HG03571 (cell line): ENCODE measurements around the gene ZNF23.

Experiments
- ATAC-seq: cut with Tn5 transposase; IDR thresholded peaks from one replicate; pipeline ENCODE4 v1.9.1; 2021; ENCODE audit not compliant: unreplicated experiment

ZNF23 gene

DNA sequence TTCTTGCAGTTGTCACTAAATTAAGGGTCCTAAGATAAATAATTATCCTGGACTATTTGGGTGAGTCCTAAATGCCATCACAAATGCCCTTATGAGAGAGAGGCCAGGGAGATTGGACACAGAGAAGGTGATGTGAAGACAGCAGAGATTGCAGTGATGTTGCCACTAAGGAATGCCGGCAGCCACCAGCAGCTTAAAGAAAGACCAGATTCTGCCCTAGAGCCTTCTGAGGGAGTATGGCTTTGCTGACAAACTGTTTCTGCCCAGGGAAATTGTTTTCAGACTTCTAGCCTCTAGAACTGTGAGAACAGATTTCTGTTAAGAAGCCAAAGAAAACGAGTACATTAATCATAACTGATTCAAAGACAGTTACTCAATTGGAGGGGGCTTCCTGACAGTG lies 10.0 kb upstream of the ZNF23 start:
- ATAC-seq = no peak

DNA sequence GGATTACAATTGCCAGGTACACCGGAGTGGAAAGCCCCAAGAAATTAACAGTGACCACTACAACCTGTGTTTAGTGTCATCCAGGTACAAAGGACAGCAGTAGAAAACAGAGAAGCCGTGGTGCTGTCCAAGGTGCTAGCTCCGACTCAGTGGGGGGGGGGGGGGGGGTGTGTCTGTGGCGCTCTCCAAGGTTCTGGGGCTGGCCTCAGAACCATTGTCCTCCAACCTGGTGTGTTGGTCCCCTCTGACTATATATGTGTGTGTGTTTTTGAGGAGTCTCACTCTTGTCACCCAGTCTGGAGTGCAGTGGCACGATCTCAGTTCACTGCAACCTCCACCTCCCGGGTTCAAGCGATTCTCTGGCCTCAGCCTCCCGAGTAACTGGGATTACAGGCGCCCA lies 5.8 kb upstream of the ZNF23 start:
- no peak for ATAC-seq

DNA sequence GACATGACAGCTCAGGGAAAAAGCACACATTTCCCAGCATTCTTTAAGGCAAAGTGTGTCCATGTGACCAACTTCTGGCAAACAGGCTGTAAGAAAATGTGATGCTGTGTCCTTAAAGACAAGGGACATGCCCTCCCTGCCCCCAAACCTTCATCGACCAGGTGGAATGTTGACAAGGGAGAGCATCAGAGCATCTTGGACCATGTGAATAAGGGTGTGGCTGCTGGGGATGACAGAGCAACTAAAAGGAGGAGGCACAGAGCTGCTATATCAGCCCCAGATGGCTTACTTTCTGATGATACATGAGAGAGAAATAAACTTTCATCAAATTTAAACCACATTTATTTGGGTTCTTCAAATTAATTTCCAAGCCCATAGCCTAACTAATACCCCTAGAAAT lies 2.2 kb upstream of the ZNF23 start:
- ATAC-seq = no peak

DNA sequence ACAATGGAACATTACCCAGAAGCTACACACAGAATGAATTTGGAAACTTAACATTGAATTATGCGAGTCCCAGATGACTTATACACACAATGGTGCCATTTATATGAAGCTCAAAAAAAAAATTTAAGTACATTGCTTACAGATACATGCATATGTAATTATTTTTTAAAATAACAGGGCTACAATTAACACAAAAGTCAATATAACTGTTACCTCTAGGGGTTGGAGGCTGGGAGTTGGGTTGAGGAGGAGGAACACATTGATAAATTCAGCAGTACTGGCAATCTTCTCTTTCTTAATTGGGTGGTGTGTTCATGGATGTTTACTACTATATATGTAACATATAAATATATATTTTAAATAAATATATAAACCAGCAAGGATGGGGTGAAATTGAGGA lies 1.1 kb downstream of the ZNF23 start:
- ATAC-seq = no peak

DNA sequence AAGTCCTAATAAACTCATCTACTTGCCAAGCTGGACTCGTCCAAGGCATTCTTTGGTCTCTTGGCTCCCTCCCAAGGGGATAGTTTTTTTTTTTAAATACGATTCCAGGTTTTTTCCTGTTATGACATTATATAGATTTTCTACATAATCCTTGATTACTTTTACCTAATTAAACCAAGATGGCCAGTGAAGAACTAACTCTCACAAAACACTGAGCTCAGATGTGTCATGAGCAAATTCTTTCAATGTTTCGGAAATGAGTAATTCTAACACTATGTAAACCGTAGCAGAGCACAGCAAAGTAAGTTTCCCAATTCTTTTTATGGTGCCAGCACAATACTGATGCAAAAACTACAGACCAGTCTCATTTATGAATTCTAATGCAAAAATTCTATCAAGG lies 1.8 kb downstream of the ZNF23 start:
- ATAC-seq = no peak

DNA sequence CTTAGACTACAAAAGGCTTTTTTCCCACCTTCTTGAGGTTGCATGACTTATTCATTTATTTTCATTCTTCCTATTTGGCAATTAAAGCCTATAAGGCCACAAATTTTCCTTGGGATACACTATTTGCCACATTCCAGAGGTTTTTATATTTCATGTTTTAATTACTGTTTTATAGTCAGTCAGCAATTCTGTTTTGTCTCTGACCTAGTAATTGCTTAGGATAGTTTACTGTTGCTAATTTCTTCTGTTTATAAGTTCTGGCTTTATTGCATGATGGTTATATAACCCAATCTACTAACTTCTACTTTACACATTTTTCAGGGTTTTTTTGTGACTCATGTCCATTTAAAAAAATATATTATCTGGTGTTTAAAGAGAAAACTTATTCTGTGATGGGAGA lies 2.5 kb downstream of the ZNF23 start:
- ATAC-seq = no peak

DNA sequence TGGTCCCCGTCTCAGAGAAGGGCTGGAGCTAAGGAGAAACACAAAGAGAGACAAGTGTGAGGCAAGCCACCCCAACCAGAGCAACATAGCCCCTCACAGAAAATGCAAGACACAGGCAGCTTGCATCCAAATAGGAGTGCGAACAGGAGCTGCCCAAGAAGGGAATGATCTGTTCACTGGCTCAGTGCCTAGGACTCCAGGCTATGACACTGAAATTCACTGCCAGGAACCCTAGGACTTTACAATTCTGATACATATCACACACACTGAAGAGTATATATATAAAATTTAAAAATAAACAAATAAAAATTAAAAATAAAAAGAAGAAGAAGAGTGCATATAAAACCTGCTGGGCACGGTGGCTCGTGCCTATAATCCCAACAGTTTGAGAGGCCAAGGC lies 5.2 kb downstream of the ZNF23 start:
- no peak for ATAC-seq

DNA sequence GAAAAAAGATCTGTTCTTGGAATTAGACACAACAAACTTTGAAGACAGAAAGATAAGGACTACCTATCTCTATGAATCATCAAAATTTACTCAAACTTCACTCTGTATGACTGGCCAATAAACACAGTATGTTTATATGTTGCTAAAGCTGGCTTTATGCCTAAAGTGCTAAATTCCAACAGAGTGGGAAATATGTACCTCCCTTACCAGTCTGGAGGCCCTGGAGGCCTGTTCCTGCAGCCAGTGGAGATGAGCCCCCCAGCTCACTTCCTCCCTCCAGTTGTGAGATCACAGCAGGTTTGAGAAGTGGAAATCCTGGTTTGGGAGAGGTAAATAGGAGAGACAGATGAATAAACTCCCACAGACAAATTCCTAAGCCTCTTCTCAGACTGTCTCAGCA lies 9.0 kb downstream of the ZNF23 start:
- ATAC-seq = no peak

DNA sequence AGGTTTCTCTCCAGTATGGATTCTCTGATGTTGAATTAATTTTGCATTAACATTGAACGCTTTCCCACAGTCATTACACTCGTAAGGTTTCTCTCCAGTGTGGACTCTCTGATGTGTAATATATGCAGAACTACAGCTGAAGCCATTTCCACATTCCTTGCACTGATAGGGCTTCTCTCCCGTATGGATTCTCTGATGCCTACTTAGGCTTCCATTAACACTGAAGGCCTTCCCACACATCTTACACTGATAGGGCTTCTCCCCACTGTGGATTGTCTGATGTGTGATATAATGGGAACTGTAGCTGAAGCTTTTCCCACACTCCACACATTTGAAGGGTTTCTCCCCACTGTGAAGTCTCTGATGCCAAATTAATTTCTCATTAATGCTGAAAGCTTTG lies 13.0 kb downstream of the ZNF23 start:
- no peak for ATAC-seq

DNA sequence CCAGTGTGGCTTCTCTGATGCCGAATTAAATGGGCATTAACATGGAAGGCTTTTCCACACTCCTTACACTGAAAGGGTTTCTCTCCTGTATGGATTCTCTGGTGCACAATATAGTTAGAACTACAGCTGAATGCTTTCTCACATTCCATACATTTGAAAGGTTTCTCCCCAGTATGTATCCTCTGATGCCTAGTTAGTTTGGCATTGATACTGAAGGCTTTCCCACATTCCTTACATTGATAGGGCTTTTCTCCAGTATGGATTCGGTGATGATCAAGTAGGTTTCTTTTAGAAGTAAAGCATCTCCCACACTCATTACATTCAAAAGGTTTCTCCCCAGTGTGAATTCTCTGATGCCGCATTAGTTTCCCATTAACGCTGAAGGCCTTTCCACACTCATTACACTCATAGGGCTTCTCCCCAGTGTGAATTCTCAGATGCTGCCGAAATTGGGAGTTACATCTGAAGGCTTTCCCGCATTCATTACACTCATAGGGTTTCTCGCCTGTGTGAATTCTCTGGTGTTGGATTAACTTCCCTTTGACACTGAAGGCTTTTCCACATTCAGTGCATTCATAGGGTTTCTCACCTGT lies 13.7 kb downstream of the ZNF23 start:
- ATAC-seq = no peak

DNA sequence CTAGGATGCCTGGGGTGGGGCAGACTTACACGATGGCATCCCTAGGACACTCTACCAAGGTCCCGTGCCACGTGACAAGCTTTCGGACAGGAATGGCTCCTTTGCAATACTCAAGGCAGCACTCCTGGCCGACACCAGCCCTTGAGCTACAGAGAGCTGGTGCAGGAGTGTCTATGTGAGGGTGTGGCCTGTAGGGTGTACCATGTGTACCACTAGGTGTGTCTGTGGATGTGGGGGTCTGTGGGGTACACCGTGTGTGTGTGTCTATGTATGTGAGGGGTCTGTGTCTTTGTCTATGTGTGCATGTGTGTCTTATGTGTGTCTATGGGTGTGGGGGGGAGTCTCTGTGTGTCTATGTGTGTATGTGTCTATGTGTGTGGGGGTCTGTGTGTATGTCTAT lies 18.3 kb downstream of the ZNF23 start:
- no peak for ATAC-seq

DNA sequence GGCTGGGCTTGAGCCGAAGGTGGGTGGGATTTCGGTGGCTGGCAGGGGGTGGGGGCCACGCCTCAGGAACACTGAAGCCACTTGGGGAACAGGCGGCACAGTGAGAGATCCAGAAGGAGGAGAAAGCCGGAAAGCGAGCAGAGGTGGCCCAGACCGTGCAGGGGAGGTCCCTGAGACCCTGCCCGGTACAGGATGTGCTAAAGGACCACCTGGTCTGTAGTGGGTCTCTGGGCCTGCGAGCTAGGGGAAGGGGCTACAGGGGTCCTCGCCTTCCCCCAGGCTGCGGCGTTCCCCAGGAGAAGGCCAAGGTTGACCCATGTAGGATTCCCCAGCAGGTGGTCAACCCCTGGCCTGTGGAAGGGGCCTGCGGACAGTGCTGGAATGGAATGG lies 20.0 kb downstream of the ZNF23 start, which contains the start of gene TLE7:
Gene TLE7, minus strand, starts transcription at position 4 of the 390 bp plus-strand sequence. CDS start 8,730 bp downstream, outside the sequence.
- no peak for ATAC-seq

DNA sequence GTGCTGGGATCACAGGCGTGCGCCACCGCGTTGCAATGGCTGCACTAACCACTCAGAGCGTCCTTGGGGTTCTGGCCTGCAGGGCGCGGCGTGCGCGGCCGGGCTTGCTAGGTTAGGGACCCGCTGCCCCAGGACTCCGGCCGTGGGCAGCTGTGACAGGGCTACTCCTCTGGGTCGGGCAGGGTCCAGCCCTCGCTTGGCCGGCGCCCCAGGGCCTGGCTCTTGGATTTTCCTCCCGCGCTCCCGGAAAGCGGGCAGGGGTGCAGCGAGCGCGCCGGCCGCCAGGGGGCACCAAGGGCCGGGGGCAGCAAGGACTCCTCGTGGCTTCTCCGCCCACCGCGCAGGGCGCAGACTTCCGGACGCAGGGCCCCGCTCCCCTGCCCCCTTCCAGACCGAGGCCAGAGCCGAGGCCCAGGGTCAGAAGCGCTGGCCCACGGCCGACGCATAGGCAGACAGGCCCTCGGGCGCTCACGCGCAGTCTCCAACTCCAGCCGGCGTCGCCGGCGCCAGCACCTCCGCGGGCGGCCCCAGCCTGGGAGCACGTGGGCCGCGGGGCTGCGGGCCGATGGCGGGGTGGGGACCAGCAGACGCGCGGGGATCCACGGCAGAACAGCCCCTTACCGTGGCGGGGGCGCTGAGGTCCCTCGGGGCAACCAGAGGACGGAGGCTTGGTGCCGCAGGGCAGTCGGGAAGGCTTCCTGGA lies 20.5 kb downstream of the ZNF23 start:
- ATAC-seq = no peak

DNA sequence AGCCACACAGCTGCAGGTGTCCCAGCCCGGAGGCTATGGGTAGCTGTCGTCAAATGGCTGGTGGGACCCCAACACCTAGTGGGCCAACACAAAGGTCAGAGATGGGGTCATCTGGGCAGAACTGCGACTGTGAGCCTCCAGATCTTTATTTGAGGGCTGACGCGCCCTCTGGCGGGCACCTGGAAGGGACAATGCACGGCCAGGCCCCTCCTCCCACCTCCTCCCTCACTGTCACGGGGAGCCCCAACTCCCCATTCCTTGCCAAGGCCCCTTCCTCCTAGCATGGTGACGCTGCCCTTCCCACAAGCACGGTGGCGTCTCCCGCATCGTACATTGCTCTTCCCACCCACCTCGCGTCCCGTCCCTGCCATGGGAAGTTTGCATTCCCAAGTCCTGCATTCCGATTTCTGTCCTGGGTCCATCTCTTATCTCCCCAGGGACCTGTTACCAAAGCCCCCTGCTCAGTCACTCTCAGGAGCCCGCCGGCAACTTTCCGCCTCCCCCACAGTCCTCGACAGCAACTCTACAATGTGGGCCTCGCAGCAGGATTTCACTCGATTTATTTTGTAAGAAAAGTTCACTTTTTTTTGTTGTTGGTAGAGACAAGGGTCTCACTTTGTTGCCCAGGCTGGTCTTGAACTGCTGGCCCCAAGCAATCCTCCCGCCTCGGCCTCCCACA lies 21.2 kb downstream of the ZNF23 start:
- ATAC-seq = no peak

DNA sequence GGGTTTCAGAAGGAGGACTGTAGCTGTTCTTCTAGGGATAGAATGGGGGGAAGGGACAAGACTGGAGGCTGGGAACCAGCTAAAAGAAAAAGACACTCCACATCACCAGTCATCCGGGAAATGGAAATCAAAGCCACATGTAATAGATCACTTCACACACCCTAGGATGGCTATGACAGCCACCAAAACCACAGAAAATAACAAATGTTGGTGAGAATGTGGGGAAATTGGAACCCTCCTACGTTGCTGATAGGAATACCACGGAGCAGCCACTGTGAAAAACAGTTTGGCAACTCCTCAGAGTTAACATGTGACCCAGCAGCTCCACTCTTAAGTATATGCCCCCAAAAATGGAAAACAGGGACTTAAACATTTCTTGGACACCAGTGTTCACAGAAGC lies 22.5 kb downstream of the ZNF23 start:
- no peak for ATAC-seq

DNA sequence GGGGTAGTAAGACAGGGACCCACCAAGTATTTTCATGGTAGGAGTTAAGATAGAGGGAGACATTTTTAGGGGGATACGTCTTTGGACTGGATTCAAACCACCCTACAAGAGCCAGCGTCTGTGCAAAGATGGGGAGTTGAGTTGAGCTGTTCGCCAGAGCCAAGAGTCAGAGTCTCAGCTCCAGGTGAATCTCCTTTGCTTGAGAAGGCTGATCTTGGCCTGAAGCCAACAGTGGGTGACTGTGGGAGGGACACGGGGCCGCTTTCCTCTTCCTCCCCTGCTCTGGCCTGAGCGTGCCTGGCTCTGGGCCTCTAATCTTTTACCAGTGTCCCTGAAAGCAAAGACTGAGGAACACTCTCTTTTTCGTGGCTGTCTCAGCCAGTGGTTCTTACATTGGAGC lies 25.6 kb downstream of the ZNF23 start:
- no peak for ATAC-seq

DNA sequence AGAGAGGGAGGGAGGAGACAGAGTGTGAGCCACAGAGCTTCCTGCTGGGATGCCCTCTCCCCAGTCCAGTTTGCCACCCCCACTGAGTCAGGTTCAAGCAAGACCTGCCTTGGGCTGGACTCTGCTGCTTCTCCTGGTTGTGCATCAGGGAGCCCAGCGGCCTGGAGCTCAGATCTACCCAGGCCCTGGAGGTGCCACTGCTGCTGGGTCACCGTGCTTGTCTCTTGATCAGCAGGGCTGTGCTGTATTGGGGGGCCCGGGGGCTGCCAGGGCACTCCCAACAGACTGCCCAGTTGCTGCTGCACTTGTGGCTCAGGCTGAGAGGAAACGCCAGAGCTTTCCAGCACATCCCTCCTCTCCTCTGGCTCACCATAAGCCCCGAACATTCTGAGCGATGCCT lies 29.1 kb downstream of the ZNF23 start:
- ATAC-seq = no peak

DNA sequence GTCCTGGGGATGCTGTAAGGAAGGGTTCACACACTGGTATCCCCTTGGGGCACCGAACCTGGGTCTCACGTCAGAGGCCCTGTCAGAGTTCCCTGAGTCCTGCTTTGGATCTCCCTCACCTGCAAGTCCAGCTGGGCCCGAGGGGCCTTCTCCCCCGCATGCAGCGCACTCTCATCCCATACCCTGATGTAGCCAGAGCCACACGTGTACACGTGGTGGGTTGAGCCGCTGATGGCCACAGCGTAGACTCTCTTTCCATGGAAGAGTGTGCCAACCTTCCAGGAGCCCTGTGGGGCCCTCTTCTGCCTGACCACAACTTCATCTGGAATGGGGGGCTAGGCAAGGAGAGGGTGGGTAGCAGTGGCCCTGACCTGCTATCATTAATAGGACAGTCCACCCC lies 30.1 kb downstream of the ZNF23 start:
- no peak for ATAC-seq

DNA sequence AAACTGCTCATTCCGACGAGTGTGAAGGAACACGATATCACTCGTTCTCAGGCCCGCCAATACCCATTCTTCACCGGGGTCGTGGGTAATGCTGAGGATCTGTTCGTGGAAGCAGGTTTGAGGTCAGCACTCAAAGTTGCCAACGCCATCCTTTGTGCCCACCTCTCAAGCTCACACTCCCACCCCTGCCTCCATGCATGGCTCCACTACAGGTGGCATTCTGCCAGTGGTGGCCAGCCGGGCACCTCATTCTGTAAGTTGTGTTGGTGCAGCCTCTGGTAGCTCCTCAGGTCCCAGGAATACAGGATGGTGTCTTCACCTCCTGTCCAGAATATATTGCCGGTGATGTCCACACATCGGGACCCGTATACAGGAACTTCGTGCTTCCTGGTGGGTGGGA lies 30.9 kb downstream of the ZNF23 start:
- no peak for ATAC-seq

DNA sequence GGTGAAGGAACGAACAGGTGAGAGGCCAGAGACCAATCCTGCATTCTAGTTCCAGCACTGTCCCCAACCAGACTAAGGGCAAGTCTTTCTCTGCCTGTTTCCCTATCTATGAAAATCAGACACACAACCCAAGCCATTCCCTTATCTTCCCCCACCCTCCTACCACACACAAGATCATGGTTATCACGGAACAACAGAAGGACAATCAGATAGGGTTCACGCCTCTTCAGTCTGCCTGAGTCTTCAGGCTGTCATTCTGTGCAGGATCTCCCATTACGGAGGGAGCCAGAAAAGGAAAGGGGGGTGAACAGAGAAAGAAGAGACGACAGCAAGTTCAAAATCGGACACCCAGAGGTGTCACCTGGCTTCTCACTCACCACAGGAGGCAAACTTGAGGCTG lies 31.3 kb downstream of the ZNF23 start:
- ATAC-seq = no peak

DNA sequence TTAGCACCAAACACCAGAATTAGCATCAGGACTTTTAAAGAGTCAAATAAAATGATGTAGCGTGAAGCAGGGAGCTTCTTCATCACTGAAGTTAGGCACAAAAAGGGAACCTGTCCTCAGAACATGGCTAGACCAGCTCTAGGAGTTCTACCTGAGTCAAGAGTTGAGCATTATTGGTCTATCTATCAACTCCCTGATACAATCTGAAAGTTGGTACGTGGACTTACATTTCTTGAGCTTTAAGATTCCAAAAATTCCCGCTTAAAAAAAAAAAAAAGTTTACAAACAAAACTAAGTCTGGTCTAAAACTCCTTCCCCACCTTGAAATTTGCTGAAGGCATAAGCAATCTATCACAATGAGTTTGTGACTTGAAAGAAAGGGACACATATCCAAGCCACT lies 32.5 kb downstream of the ZNF23 start:
- ATAC-seq = no peak

DNA sequence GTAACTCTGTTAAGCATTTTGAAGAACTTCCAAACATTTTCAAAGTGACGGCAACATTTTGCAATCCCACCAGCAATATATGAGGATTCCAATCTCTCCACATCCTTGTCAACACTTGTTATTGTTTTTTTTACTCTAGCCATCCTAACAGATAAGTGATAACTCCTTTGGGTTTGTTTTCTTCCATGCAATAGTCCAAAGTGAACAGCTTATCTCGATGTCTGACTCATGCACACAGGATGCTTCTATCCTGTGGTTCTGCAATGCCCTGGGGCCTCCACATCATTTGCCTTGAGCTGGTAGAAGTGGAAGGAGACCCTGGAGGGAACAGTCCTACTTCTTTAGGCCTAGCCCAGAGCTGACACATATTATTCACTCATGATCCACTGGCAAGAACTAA lies 33.2 kb downstream of the ZNF23 start:
- ATAC-seq = no peak

DNA sequence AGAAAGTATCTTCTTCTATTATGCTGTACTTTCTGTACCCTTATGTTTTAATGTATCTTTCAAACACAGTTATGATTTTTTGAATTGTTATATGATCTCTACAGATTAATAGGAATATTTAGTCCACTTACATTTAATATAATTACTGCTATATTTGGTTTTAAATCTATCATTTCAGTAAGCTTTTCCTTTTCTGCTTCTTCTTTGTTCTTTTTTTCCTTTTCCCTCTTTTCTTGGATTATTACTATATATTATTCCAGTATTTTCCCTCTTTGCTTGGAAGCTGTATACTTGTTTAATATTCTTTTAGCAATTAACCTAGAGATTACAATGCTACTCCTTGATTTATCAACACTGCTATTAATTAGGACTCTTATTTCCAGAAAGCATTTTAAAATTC lies 33.7 kb downstream of the ZNF23 start:
- no peak for ATAC-seq
